ENCODE measurements around the gene AMOTL1.

Gene AMOTL1

GRCh38 chr11:94821439-94821838, 53.3 kb downstream of the AMOTL1 start:
- H3K9me3 ChIP-seq (ENCODE audit: control insufficient read depth, insufficient read depth, low read length), result no peaks in the 10 kb centered on the region; the same call in 1 of the 2 replicates
- H3K36me3 ChIP-seq (ENCODE audit: control insufficient read depth, insufficient read depth, low read length), result no peaks in the 10 kb centered on the region
- H3K4me1 ChIP-seq (ENCODE audit: control insufficient read depth, insufficient read depth, low read length), result no peaks in the 10 kb centered on the region
- no peaks in the 10 kb centered on the region for H3K27me3 ChIP-seq (ENCODE audit: control insufficient read depth, insufficient read depth, low read length)
- no peak overlapping the region for H3K27ac ChIP-seq (ENCODE audit: low read length)
- H3K4me3 ChIP-seq (ENCODE audit: low read length), result no peak overlapping the region
- DNase-seq (ENCODE audit: low read depth, low spot score), result no peak
- WGBS (ENCODE audit: insufficient coverage, insufficient read length), result no CpG with 5 or more reads among the region's 14 CpGs

- no peaks in the 10 kb centered on the region for H3K27me3 ChIP-seq (ENCODE audit: control insufficient read depth, insufficient read depth, low read length)
- H3K4me3 ChIP-seq (ENCODE audit: low read length), result no peak overlapping the region
- no CpG with 5 or more reads among the region's 7 CpGs for WGBS (ENCODE audit: insufficient coverage, insufficient read length)
- H3K27ac ChIP-seq (ENCODE audit: low read length), result no peak overlapping the region
- H3K4me1 ChIP-seq (ENCODE audit: control insufficient read depth, insufficient read depth, low read length), result no peaks in the 10 kb centered on the region
- no peak for DNase-seq (ENCODE audit: low read depth, low spot score)
- H3K9me3 ChIP-seq (ENCODE audit: control insufficient read depth, insufficient read depth, low read length), result no peaks in the 10 kb centered on the region; the same call in 1 of the 2 replicates
- H3K36me3 ChIP-seq (ENCODE audit: control insufficient read depth, insufficient read depth, low read length), result no peaks in the 10 kb centered on the region
These were observed 53.9 kb downstream of the AMOTL1 start for GRCh38 chr11:94822080-94822479.

- no CpG with 5 or more reads among the region's 2 CpGs for WGBS (ENCODE audit: insufficient coverage, insufficient read length)
- H3K36me3 ChIP-seq (ENCODE audit: control insufficient read depth, insufficient read depth, low read length), result no peaks in the 10 kb centered on the region
- no peak for DNase-seq (ENCODE audit: low read depth, low spot score)
These were observed 55.1 kb downstream of the AMOTL1 start for GRCh38 chr11:94823102-94823732.

GRCh38 chr11:94825031-94825430, 56.9 kb downstream of the AMOTL1 start:
- no CpG with 5 or more reads among the region's 4 CpGs for WGBS (ENCODE audit: insufficient coverage, insufficient read length)
- no peak overlapping the region for H3K27ac ChIP-seq (ENCODE audit: low read length)
- no peak overlapping the region for H3K4me3 ChIP-seq (ENCODE audit: low read length)
- H3K36me3 ChIP-seq (ENCODE audit: control insufficient read depth, insufficient read depth, low read length), result no peaks in the 10 kb centered on the region
- H3K4me1 ChIP-seq (ENCODE audit: control insufficient read depth, insufficient read depth, low read length), result no peaks in the 10 kb centered on the region
- no peak for DNase-seq (ENCODE audit: low read depth, low spot score)
- H3K9me3 ChIP-seq (ENCODE audit: control insufficient read depth, insufficient read depth, low read length), result no peaks in the 10 kb centered on the region
- H3K27me3 ChIP-seq (ENCODE audit: control insufficient read depth, insufficient read depth, low read length), result no peaks in the 10 kb centered on the region

More at GRCh38 chr11:94823102-94823732, 55.1 kb downstream of the AMOTL1 start:
- no peaks in the 10 kb centered on the region for H3K4me1 ChIP-seq (ENCODE audit: control insufficient read depth, insufficient read depth, low read length)
- H3K27ac ChIP-seq (ENCODE audit: low read length), result no peak overlapping the region
- H3K9me3 ChIP-seq (ENCODE audit: control insufficient read depth, insufficient read depth, low read length), result no peaks in the 10 kb centered on the region
- no peak overlapping the region for H3K4me3 ChIP-seq (ENCODE audit: low read length)
- H3K27me3 ChIP-seq (ENCODE audit: control insufficient read depth, insufficient read depth, low read length), result no peaks in the 10 kb centered on the region

- H3K36me3 ChIP-seq (ENCODE audit: control insufficient read depth, insufficient read depth, low read length), result 0 out of 2 replicates have a peak, but pooled peaks cover 2% of the 10 kb centered on the region
- no peak overlapping the region for H3K4me3 ChIP-seq (ENCODE audit: low read length)
- no peaks in the 10 kb centered on the region for H3K4me1 ChIP-seq (ENCODE audit: control insufficient read depth, insufficient read depth, low read length)
- H3K27me3 ChIP-seq (ENCODE audit: control insufficient read depth, insufficient read depth, low read length), result no peaks in the 10 kb centered on the region
- no CpG with 5 or more reads among the region's 1 CpG for WGBS (ENCODE audit: insufficient coverage, insufficient read length)
- DNase-seq (ENCODE audit: low read depth, low spot score), result no peak
- H3K27ac ChIP-seq (ENCODE audit: low read length), result no peak overlapping the region
- no peaks in the 10 kb centered on the region for H3K9me3 ChIP-seq (ENCODE audit: control insufficient read depth, insufficient read depth, low read length)
These were observed 57.3 kb downstream of the AMOTL1 start for GRCh38 chr11:94825481-94825880.

GRCh38 chr11:94826415-94826814, 58.3 kb downstream of the AMOTL1 start:
- H3K27ac ChIP-seq (ENCODE audit: low read length), result no peak overlapping the region
- H3K36me3 ChIP-seq (ENCODE audit: control insufficient read depth, insufficient read depth, low read length), result 0 out of 2 replicates have a peak, but pooled peaks cover 2% of the 10 kb centered on the region
- H3K4me1 ChIP-seq (ENCODE audit: control insufficient read depth, insufficient read depth, low read length), result no peaks in the 10 kb centered on the region
- no peak for DNase-seq (ENCODE audit: low read depth, low spot score)
- WGBS (ENCODE audit: insufficient coverage, insufficient read length), result no CpG with 5 or more reads among the region's 7 CpGs
- no peaks in the 10 kb centered on the region for H3K9me3 ChIP-seq (ENCODE audit: control insufficient read depth, insufficient read depth, low read length)
- H3K27me3 ChIP-seq (ENCODE audit: control insufficient read depth, insufficient read depth, low read length), result no peaks in the 10 kb centered on the region
- H3K4me3 ChIP-seq (ENCODE audit: low read length), result no peak overlapping the region

- no peaks in the 10 kb centered on the region for H3K9me3 ChIP-seq (ENCODE audit: control insufficient read depth, insufficient read depth, low read length)
- no peaks in the 10 kb centered on the region for H3K27me3 ChIP-seq (ENCODE audit: control insufficient read depth, insufficient read depth, low read length)
- no peak overlapping the region for H3K27ac ChIP-seq (ENCODE audit: low read length)
- no peaks in the 10 kb centered on the region for H3K4me1 ChIP-seq (ENCODE audit: control insufficient read depth, insufficient read depth, low read length)
- H3K4me3 ChIP-seq (ENCODE audit: low read length), result no peak overlapping the region
- no peak for DNase-seq (ENCODE audit: low read depth, low spot score)
- 0 out of 2 replicates have a peak, but pooled peaks cover 2% of the 10 kb centered on the region for H3K36me3 ChIP-seq (ENCODE audit: control insufficient read depth, insufficient read depth, low read length)
These were observed 59.9 kb downstream of the AMOTL1 start for GRCh38 chr11:94828088-94828487.

GRCh38 chr11:94830722-94831510, 62.8 kb downstream of the AMOTL1 start:
- Histone ChIP-seq H3K9me3 (ENCODE audit: control insufficient read depth, insufficient read depth, low read length) (no peaks in the 10 kb centered on the region), H3K27me3 (ENCODE audit: control insufficient read depth, insufficient read depth, low read length) (no peaks in the 10 kb centered on the region), H3K4me1 (ENCODE audit: control insufficient read depth, insufficient read depth, low read length) (no peaks in the 10 kb centered on the region), H3K27ac (ENCODE audit: low read length) (no peak overlapping the region), H3K36me3 (ENCODE audit: control insufficient read depth, insufficient read depth, low read length) (0 out of 2 replicates have a peak, but pooled peaks cover 2% of the 10 kb centered on the region), H3K4me3 (ENCODE audit: low read length) (no peak overlapping the region)
- DNase-seq (ENCODE audit: low read depth, low spot score), result no peak
- no CpG with 5 or more reads among the region's 5 CpGs for WGBS (ENCODE audit: insufficient coverage, insufficient read length)

- Histone ChIP-seq H3K4me3 (ENCODE audit: low read length) (no peak overlapping the region), H3K9me3 (ENCODE audit: control insufficient read depth, insufficient read depth, low read length) (no peaks in the 10 kb centered on the region), H3K27ac (ENCODE audit: low read length) (no peak overlapping the region), H3K27me3 (ENCODE audit: control insufficient read depth, insufficient read depth, low read length) (no peaks in the 10 kb centered on the region), H3K4me1 (ENCODE audit: control insufficient read depth, insufficient read depth, low read length) (no peaks in the 10 kb centered on the region), H3K36me3 (ENCODE audit: control insufficient read depth, insufficient read depth, low read length) (0 out of 2 replicates have a peak, but pooled peaks cover 2% of the 10 kb centered on the region)
- no peak for DNase-seq (ENCODE audit: low read depth, low spot score)
- no CpG with 5 or more reads among the region's 3 CpGs for WGBS (ENCODE audit: insufficient coverage, insufficient read length)
These were observed 63.4 kb downstream of the AMOTL1 start for GRCh38 chr11:94831529-94831928.

GRCh38 chr11:94832604-94833235, 64.6 kb downstream of the AMOTL1 start:
- H3K4me1 ChIP-seq (ENCODE audit: control insufficient read depth, insufficient read depth, low read length), result no peaks in the 10 kb centered on the region
- H3K36me3 ChIP-seq (ENCODE audit: control insufficient read depth, insufficient read depth, low read length), result 0 out of 2 replicates have a peak, but pooled peaks cover 2% of the 10 kb centered on the region
- WGBS (ENCODE audit: insufficient coverage, insufficient read length), result no CpG with 5 or more reads among the region's 4 CpGs
- no peak overlapping the region for H3K4me3 ChIP-seq (ENCODE audit: low read length)
- H3K27me3 ChIP-seq (ENCODE audit: control insufficient read depth, insufficient read depth, low read length), result no peaks in the 10 kb centered on the region
- no peak overlapping the region for H3K27ac ChIP-seq (ENCODE audit: low read length)
- DNase-seq (ENCODE audit: low read depth, low spot score), result no peak
- H3K9me3 ChIP-seq (ENCODE audit: control insufficient read depth, insufficient read depth, low read length), result no peaks in the 10 kb centered on the region
